Peyer's patch (tissue), 4 donors: ENCODE data around the gene CA4.

ENCODE experiments used
- POLR2A ChIP-seq, 2 donors: fragments of 450-650 bp; IDR thresholded peaks; one replicate each; pipeline ENCODE4 v1.5.1; 2017; ENCODE audit warnings: antibody characterized with exemption in 2 of 2, mild to moderate bottlenecking in 2 of 2, moderate library complexity in 2 of 2
- TF ChIP-seq, protein P1 (sequence below), 6 experiments: fragments of 450-650 bp in 4 of 6; fragments of 200-600 bp in 2 of 6; sonication (generic) in 1 of 6; IDR thresholded peaks; one replicate each; pipeline ENCODE4 v1.5.1; 2017 to 2019; ENCODE audit warnings: antibody characterized with exemption in 6 of 6, mild to moderate bottlenecking in 3 of 6, moderate library complexity in 1 of 6

DNA sequence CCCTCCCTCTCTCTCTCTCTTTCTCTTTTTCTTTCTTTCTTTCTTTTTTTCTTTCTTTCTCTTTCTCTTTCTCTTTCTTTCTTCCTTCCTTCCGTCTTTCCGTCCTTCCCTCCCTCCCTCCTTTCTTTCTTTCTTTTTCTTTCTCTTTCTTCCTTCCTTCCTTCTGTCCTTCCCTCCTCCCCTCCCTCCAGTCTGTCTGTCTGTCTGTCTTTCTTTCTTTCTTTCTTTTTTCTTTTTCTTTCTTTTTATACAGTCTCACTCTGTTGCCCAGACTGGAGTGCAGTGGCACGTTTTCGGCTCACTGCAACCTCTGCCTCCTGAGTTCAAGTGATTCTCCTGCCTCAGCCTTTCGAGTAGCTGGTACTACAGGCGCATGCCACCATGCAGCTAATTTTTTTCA, 14.4 kb downstream of the CA4 start:
- TF ChIP-seq, protein P1, sequence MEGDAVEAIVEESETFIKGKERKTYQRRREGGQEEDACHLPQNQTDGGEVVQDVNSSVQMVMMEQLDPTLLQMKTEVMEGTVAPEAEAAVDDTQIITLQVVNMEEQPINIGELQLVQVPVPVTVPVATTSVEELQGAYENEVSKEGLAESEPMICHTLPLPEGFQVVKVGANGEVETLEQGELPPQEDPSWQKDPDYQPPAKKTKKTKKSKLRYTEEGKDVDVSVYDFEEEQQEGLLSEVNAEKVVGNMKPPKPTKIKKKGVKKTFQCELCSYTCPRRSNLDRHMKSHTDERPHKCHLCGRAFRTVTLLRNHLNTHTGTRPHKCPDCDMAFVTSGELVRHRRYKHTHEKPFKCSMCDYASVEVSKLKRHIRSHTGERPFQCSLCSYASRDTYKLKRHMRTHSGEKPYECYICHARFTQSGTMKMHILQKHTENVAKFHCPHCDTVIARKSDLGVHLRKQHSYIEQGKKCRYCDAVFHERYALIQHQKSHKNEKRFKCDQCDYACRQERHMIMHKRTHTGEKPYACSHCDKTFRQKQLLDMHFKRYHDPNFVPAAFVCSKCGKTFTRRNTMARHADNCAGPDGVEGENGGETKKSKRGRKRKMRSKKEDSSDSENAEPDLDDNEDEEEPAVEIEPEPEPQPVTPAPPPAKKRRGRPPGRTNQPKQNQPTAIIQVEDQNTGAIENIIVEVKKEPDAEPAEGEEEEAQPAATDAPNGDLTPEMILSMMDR (IDR thresholded peaks at IDR 0.05): no peak
- no peak for TF ChIP-seq POLR2A (IDR thresholded peaks at IDR 0.05)
